T47D (cell line): ENCODE results near the gene ACTL7B.
"Not testable (repeated sequence)": the region's sequence is repeated elsewhere in the genome, so short reads cannot be mapped to it uniquely, and the experiment has no call there.

Experiments used
- DNase-seq, 2 experiments: peaks; one replicate each; pipeline versions ENCODE4 v3.0.0 to v3.0.0-alpha.2; 2011 to 2012; ENCODE audit warnings: low read depth in 1 of 2, low spot score in 1 of 2
- JUND ChIP-seq: IDR thresholded peaks from 2 replicates; pipeline ENCODE4 v1.6.1; 2012; ENCODE audit warnings: low read depth
- in situ Hi-C: cut with HindIII; loops from 2 replicates; pipeline ENCODE4 v1.10.0; 2016; ENCODE audit warnings: low sequenced_read_pairs, low pct_unique_long_range_greater_than_20kb

Gene ACTL7B

GRCh38 chr9:108855888-108856287 is at the start of gene ACTL7B:
ACTL7B (minus strand) TSS chr9:108855986; CDS start chr9:108855930, 56 bp downstream.
- TF ChIP-seq JUND = no peak
- no peak for DNase-seq
- in situ Hi-C loops = no loop called here

GRCh38 chr9:108905494-108905893 is 49.7 kb upstream of the ACTL7B start:
- in situ Hi-C loops = no loop called here
- DNase-seq = no peak
- no peak for TF ChIP-seq JUND

GRCh38 chr9:108904161-108904560 is 48.4 kb upstream of the ACTL7B start:
- DNase-seq = no peak
- in situ Hi-C loops = no loop called here
- no peak for TF ChIP-seq JUND

- in situ Hi-C loops = no loop called here
- TF ChIP-seq JUND = no peak
- DNase-seq = no peak
These were observed 47.8 kb upstream of the ACTL7B start for GRCh38 chr9:108903420-108904103.

- TF ChIP-seq JUND = no peak
- in situ Hi-C loops = no loop called here
- no peak for DNase-seq
These were observed 44.4 kb upstream of the ACTL7B start for GRCh38 chr9:108900176-108900575.

- in situ Hi-C loops = not testable (repeated sequence)
These were observed 43.4 kb upstream of the ACTL7B start for GRCh38 chr9:108899023-108899695.

GRCh38 chr9:108897324-108898096 is 41.7 kb upstream of the ACTL7B start:
- in situ Hi-C loops = no loop called here
- no peak for TF ChIP-seq JUND
- no peak for DNase-seq

More at GRCh38 chr9:108899023-108899695, 43.4 kb upstream of the ACTL7B start:
- DNase-seq = not testable (repeated sequence)

GRCh38 chr9:108894225-108894997 is 38.6 kb upstream of the ACTL7B start:
- DNase-seq = peak in 1 of 2 experiments; percentile 48
- in situ Hi-C loops = no loop called here
- no peak for TF ChIP-seq JUND

GRCh38 chr9:108889649-108890067 is 33.9 kb upstream of the ACTL7B start:
- peak in 1 of 2 experiments; percentile 22 for DNase-seq
- in situ Hi-C loops = no loop called here
- no peak for TF ChIP-seq JUND

GRCh38 chr9:108886594-108887271 is 30.9 kb upstream of the ACTL7B start:
- DNase-seq, in situ Hi-C loops: not testable (repeated sequence)

- in situ Hi-C loops = no loop called here
- DNase-seq = peak in 1 of 2 experiments; percentile 8
- TF ChIP-seq JUND = no peak
These were observed 30.0 kb upstream of the ACTL7B start for GRCh38 chr9:108885643-108886348.
